HG03439 (cell line): ENCODE results near the gene PDE7B.

Source experiments
- ATAC-seq: cut with Tn5 transposase; IDR thresholded peaks from one replicate; pipeline ENCODE4 v1.9.1; 2021; ENCODE audit warnings: mild to moderate bottlenecking, moderate library complexity; ENCODE audit not compliant: unreplicated experiment

PDE7B gene

GRCh38 chr6:136063096-136063495 is 211.6 kb downstream of the PDE7B start:
- ATAC-seq = no peak

DNA sequence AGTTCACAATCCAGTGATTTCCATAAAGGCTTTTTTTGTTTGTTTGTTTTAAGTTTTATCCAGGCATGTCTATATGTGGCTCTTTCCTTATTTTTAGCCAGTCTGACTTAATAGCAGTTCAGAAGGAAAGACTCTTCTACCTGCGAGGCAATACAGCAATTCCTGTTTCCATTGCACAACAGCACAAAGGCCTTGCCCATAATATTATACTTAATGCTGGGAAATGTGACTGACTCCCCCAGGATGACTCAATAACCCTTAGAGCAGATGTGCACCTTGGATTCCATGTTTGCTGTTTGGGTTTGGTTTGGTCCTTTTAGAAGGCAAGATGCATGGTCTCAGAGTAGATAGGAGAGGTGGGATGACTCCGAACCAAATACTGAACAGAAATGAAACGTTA is 214.5 kb downstream of the PDE7B start:
- no peak for ATAC-seq

DNA sequence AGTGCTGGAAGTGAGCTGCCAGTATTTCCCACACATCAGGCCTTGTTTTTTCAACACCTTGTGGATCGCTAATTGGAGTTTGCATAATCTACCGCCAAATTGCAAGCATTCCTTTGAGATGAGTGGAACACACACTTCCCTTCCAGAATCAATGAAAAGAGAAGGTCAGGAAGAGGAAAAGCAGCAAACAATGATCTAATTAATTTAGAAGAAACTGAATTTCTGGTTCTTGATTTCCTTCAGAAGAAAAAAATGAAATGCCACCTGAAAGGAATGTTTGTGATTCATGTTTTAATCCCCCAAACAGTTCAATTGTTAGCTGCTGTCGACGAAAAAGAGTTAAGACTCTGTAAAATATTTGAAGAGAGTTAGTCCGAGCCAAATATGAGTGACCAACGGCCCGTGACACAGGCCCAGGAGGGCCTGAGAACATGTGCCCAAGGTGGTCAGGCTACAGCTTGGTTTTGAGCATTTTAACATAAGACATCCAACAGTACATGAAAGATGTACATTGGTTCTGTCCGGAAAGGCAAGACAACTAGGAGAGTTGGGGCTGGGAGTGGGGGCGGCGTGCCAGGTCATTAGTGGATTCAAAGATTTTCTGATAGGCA is 216.3 kb downstream of the PDE7B start:
- ATAC-seq = no peak

DNA sequence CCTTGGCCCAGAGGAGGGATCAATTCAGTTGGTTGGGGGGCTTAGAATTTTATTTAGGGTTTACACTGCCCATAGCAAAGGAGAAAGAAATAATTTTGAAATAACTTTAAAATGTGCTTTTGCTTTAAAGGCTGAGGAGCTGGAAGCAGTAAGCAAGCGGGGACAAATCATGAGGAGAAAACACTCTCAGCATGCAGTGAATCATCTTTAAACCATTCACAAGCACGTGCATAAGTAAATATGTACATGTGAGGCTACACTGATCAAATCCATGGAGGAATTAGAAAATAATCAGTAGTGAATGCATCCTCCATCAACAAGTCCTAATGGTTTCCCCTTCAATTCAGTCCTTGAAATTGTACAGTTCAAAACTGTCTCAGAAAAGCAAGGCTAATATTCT is 217.6 kb downstream of the PDE7B start:
- no peak for ATAC-seq

DNA sequence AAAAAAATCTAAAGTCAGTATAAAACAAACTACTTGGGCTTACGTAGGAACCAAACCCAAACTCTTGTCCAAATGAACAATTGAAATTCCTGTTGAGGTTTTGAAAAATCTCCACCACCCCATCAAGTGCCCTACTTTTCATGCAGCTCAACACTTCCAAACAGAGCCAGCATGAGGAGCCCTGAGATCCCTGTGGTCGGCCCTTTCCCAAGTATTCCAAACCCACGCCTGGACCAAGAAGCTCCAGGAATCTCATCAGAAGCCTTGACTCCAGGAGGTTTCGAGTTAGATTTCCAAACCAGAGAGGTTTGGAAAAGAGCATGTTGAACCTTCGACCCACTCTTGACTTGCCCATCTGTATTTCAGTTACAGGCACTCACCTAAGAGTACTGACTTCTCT is 219.3 kb downstream of the PDE7B start:
- no peak for ATAC-seq

GRCh38 chr6:136072691-136073090 is 221.2 kb downstream of the PDE7B start:
- no peak for ATAC-seq

DNA sequence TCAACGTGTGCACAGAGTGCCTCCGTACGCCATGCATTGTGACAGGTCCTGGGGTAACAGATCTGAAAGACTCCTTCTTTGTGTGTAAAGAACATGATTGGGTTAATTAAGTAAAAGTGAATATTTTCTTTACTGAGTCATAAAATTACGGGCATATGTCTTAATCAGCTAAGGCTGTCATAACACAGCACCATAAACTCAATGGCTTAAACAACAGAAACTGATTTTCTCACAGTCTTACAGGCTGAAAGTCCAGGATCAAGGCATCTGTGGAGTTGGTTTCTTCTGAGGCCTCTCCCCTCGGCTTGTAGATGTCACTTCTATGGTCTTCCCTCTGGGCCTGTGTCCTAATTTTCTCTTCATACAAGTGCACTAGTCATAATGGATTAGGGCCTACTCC is 221.7 kb downstream of the PDE7B start:
- ATAC-seq = no peak

- no peak for ATAC-seq
Measured at GRCh38 chr6:136076496-136076895, 225.0 kb downstream of the PDE7B start.

DNA sequence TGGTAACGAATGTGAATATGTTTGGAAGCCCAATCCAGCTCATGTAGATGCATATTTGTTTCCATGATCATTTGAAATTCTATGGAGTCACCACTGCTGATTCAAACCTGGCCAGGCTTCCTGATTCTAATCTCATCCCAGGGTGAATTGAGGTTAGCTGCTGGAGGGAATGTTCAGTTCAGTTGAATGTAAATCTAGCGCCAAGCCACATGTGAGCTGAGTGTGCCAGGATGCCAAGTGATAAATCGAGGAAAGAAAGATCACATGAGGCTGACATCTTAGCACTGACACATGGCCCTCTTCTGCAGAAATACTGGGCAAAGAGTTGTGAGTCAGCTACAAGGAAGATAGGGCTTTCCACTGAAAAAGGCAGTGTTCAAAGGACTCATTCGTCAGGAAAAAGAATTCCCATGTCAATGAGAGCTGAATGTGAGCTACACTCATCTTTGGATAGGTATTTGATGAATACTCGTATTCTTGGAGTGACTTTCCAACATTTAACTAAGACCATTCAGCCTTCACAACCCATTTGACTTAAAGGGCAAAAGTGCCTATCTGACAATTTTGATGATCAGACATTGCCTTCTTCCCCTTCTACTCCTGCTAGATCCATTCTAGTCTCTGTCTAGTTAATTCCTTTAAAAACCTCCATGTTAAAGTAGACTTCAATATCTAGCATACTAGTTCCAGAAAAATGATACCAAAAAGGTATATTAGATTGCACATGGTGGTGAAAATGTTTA is 226.5 kb downstream of the PDE7B start:
- no peak for ATAC-seq

DNA sequence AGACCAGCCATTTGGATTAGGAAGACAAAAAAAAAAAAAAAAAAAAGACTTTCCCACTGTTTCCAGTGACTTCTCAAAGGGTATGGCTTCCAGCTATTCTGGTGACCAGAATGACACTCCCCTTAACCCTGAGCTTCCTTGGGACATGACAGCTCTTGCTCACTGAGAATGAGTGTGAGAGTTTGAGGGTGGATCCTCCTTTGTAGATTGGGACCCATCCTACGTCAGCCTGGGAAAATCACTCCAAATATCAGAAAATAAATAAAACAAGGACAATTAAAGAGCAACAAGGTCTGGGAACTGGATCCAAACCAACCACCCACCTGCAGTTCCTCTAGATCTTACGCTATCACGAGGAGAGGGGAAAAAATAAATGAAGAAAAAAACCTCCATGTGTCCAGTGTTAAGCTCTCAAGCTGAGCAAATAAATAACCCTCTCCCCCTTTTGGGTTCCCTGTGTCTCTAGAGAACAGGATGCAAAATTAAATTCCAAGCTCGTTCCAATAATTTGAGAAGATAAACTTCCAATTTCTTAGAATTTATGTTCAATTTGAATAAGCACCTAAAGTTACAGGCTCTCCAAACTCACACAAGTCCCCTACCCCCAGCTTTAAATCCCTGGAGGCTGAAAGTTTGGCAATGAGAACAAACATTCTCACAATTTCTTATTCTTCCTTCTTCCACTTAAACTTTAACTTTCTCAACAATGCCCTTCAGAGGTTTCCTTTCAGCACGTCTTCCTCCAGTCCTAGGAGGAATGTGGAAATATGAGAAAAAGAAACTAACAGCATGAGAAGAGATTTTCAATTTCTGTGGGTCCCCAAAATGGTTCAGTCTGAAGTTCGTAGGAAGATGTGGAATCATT is 228.4 kb downstream of the PDE7B start:
- no peak for ATAC-seq

DNA sequence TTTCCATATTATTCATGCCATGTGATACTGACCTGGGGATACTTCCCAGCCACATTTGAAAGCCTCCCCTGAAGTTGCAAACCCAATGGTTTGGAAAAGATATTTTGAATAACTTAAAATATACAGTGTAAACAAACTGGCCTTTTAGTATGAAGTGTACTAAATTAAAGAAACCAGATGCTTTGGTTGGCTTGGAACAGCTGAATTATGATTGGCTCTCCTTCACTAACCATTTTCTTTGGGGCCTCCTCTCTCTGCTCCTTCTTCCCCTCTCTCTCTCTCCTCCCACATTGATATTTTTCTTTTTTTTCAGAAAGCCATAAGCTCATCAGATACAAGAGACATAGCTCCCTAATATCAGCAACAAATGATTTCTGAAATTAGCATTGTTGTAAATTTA is 232.0 kb downstream of the PDE7B start:
- ATAC-seq = no peak

DNA sequence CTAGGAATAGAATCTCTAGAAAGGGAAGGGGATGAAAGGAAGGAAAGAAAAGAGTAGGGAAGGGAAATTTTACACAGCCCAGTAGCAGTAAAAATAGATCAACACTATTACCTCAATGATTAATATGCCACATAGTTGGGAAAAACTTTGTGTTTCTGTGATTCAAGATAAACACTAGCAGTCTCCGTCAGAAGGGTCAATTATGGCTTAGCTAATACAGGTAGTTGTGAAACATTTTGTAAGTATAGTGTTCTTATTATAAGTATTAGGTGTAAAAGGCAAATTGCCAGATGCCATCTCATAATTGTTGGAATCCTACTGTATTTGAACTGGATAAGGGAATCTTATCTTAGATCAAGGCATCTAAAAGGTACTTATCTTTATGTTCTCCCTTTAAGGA is 232.9 kb downstream of the PDE7B start:
- ATAC-seq = no peak

GRCh38 chr6:136085370-136086115 is 234.0 kb downstream of the PDE7B start:
- no peak for ATAC-seq

- ATAC-seq = no peak
Measured at GRCh38 chr6:136086686-136087085, 235.2 kb downstream of the PDE7B start.

DNA sequence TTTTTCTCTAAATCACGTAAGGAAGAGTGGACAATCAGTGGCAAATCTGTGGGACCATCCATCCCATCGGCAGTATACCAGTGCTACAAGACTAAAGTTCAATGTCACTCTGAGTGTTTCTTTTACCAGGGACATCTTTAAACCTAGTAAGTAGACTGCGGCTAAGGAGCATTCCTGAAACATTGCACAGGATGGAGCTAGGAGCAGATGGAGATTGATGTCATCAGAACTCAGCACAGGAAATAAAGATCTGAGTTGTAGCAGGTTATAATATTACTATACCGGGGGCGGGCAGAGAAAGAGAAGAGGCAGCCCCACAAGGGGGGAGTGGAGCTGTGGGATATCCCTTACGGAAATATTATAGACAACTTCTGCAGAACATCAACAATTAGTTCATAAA is 236.5 kb downstream of the PDE7B start:
- no peak for ATAC-seq

- ATAC-seq = no peak
Measured at GRCh38 chr6:136088693-136089092, 237.2 kb downstream of the PDE7B start.

DNA sequence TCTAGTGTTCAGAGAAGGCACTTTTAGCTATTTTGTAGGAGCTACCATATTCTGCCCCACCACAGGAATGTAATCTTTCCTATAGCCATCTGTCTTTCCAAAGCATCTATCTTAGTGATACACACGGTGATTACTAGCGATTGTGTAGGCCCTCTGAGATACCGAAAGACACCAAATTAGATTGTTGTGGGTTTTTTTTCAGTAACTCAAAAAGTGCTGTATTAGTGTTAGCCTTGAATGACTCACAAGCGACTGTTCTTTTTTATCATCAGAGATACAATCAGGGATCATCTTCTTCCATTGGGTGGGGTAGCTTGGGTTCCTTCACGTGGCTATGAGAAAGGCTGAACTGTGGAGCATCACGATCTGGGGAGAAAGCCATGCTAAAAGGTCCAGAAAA is 238.4 kb downstream of the PDE7B start:
- no peak for ATAC-seq

DNA sequence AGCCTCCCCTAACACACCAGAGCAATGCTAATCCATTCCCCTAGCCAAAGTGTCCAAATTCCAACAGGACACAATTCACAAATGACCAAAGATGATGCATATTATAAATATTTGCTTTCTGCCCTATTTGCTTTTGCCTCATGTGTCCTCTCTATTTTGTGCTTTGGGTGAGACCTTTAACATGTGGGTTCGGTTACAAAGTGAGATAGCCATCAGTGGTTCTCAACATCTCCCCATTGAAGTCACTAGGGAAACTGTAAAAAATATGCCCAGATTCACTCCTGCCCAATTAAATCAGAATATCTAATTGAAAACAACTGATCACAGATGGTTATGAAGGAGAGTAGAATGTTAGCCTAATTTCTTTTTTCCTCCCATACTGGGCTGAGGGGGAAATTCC is 239.4 kb downstream of the PDE7B start:
- ATAC-seq = no peak

- no peak for ATAC-seq
Measured at GRCh38 chr6:136092897-136093296, 241.4 kb downstream of the PDE7B start.

GRCh38 chr6:136093835-136094234 is 242.3 kb downstream of the PDE7B start:
- no peak for ATAC-seq

- no peak for ATAC-seq
Measured at GRCh38 chr6:136094812-136095211, 243.3 kb downstream of the PDE7B start.
